Stimulated activated CD4-positive, alpha-beta T cell treated with anti-CD3 and anti-CD28 coated beads, Interleukin-15, amount 100 ng/mL, for 48 hours (primary cell): ENCODE results near the gene TAF15.

Experiments used
- DNase-seq, 2 donors: peaks; one replicate each; pipeline ENCODE4 v3.0.0-alpha.2; 2020; ENCODE audit warnings: low read depth in 2 of 2

The TAF15 gene

DNA sequence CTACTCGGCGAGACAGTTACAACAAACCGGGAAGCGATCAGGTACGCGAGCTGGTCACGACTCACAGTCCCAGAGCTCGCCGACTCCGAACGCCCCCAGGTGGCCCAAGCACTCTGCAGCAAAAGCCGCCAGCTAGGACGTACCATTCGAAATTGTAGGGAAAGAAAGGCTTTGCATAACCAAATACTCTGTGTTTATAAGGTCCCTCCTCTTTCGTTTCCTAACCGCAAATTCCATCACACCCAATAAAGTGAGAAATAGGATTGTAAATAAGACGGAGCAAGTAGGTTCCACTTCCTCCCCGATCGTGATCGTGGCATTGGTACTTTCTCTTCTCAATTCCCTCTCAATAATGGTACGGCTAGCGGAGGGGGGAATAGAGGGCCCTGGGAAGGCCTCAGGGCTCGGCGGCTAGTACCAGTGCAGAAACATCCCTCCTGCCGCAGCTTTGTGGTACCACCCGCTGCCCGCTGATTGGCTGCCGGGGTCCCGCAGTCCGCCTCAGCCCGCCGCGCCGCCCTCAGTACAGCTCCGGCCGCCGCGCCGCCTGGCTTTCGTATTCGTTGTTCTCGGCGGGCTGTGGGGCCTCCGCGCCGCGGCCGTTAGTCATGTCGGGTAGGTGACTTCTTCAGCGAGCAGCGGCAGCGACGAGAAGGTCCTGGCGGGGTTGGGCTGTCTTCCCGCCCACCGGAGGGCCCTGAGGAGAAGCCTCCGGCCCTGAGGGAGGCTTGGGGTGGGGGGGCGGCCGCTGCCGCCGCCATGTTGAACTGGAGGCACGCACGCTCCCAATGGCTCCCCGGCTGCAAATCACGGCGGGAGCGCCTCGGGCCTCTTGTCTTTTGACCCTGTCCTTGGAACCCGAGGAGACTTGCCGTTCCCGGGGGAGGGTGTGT is at the start of gene TAF15:
TSS of gene TAF15 (plus strand) at position 523 of the 893 bp plus-strand sequence. CDS start at position 609, 86 bp downstream.
- DNase-seq: peak; percentile 93 to 94

DNA sequence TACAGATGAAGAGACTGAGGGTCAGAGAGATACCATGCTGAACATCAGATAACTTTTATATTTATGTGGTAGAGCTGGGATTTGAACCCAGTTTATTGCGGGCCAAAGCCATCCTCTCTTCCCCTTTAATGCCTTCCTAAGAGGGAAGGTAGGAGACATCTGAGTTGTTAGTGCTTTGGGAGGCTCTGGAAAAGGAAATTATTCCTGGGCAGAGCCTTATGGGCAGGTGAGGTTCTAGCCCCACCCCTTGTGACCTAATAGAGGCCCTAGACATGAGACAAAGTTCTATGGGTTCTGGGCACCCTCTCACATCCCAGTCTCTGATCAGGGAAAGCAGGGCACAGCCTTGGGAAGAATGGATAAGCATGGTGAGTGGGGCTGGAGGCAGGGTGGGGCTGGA is 48.7 kb upstream of the TAF15 start, which contains the start of gene C17orf50:
TSS of gene C17orf50 (plus strand) at position 301 of the 400 bp plus-strand sequence. CDS start at position 356, 55 bp downstream.
- no peak for DNase-seq

DNA sequence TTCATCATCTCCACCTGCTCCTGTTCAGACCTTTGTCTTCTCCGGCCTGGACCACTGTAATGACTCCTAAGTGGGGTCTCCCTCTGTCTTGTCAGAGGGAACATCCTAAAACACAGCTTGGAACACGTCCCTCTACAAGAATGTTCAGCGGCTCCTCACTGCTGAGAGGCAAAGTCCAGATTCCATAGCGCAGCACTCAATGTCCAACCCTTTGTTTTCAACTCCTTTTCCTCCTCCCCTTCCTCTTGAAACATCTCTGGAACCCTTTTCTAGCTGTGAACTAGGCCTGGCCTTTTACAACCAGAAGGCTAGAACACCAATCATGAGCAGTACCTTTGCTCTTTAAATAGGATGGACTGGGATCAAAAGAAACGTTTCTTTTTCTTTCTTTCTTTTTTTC is 47.7 kb upstream of the TAF15 start:
- no peak for DNase-seq

DNA sequence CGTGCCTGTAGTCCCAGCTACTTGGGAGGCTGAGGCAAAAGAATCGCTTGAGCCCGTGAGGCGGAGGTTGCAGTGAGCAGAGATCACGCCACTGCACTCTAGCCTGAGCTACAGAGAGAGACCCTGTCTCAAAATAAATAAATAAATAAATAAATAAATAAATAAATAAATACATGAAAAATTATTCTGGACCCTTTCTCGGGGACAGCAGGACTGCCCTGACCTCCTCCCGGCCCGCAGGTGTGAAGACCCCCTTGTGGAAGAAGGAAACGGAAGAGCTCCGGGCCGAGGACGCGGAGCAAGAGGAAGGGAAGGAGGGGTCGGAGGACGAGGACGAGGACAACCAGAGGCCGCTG is 45.5 kb upstream of the TAF15 start:
- DNase-seq: no peak

DNA sequence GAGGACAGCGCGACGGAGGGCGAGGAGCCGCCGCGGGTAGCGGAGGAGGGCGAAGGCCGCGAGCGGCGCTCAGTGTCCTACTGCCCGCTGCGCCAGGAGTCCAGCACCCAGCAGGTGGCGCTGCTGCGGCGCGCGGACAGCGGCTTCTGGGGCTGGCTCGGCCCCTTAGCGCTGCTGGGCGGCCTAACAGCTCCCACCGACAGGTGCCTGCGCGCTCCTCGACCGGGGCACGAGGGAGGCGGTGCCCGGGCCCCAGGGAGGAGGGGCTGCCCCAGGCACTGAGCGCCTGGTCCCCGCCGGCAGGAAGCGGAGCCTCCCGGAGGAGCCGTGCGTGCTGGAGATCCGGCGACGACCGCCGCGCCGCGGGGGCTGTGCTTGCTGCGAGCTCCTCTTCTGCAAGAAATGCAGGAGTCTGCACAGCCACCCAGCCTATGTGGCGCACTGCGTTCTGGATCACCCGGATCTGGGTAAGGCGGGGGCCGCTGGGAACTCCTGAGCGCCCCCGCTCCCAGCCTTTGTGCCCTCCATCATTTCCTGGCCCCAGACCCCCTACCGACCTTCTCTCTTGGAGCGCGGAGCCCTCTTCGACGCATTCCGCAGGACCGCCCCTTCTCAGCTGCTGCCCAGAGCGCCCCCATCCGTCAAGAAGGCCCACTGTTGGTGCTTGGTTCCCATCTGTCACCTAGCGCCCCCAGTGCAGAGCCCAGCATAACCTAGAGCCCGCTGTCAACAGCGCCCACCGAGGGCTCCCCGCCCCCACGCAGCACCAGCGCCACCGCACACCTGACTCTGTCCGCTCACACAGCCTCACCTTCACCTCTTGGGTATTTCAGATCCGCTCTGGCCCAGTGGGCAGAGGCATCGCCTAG is 44.9 kb upstream of the TAF15 start:
- DNase-seq: peak; percentile 74 to 86

DNA sequence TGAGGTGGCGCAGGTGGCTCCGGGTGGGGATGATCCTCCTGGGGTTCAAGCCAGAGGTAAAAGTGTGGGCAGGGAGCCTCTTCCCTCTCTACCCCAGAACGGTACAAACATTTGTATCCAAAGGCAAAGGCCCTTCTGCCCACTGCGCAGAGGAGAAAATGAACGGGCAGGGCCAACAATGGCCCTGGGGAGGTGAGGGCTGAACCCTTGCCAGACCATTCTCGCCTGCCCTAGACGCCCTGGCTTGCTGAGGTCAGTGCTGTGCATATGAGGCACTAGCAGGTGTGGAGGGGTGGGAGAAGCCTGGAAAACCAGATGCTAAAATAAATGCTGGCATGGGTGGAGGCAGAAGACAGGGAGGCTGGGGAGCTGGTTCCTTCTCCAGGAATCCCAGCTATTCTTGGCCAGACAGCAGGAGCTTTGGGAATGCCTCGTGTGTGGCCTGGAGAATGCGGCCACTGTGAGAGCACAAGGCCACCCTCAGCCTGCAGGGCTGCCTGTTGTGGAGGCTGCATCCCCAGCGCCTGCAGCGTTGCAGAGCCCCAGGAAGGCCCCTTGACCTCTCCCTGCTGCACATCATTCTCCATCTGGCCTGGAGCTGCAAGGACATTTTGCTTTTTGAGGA is 44.1 kb upstream of the TAF15 start:
- DNase-seq: no peak

DNA sequence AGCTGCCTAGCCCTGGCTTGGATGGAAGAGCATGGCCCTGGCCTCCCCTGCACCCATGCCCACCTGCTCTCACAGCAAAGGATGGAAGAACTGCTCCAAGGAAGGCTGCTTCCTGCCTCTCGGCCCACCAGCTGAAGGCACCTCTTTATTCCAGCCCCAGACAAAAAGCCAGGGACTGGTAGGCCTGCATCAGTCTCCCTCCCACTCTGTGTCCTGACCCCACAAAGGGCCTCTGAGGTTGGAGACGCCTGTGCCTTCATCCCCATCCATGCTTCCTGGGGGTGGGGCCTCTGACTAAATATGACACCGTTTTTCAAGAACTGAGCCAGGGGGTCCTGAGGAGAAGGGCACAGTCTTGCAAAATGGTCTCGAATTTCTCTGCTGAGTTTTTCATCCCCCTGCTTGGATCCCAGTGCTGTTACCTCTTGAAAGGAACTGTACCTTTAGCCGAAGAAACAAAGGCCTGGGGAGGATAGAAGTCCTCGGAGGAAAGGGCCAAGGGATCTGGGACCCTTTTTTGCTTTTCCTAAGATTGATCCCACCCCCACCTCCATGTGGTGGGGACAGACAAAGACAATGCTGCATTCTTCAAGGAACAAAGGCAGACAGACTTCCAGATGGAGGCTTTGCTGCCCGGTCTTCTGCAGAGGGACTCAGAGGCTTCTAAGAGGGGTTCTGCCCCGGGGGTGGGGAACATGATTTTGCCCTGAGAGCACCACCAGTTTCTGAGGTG is 43.4 kb upstream of the TAF15 start:
- no peak for DNase-seq

DNA sequence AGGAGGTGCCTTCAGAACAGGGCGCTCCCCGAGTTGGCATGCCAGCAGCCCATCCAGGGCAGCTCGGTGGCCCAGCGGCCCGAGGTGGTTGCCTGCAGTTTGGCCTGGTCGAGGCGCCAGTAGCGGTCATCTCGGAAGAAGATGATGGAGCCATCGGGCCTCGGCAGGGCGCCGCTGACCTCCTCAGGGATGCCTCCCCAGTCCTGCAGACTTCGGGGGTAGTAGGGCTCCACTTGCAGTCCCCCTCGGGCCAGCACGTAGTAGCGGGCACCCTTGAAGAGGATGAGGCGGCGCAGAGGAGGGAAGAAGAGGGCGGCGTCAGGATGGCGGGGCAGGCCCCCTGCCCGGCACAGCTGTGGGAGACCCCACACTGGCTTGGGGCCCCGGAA is 42.8 kb upstream of the TAF15 start:
- DNase-seq: no peak

- no peak for DNase-seq
Measured at GRCh38 chr17:35766903-35767510, 42.3 kb upstream of the TAF15 start.

GRCh38 chr17:35768797-35769196 is 40.5 kb upstream of the TAF15 start:
- DNase-seq: no peak

GRCh38 chr17:35769895-35770486 is 39.3 kb upstream of the TAF15 start:
- DNase-seq: no peak

GRCh38 chr17:35773129-35773528 is 36.2 kb upstream of the TAF15 start:
- DNase-seq: no peak

GRCh38 chr17:35773679-35774425 is 35.4 kb upstream of the TAF15 start:
- no peak for DNase-seq

GRCh38 chr17:35774499-35774898 is 34.8 kb upstream of the TAF15 start:
- no peak for DNase-seq

DNA sequence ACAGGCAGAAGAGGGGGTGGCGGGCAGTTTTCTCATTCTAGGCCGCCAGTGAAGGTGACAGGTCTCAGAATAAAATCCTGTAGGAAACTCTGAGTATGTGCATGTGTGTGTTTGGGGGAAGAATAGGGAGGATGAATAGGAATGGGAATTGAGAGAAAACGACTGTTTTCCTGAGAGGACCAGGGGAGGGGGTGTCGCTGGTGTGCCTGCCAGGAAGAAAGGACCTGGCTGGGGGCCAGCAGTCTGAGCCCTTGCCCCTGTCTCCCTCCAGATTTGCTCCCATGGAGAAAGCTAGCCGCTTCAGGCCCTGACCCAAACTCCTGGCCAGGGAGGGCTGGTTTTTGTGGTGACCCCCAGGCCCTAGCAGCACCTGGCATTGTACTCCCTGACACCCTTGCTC is 34.2 kb upstream of the TAF15 start:
- no peak for DNase-seq

DNA sequence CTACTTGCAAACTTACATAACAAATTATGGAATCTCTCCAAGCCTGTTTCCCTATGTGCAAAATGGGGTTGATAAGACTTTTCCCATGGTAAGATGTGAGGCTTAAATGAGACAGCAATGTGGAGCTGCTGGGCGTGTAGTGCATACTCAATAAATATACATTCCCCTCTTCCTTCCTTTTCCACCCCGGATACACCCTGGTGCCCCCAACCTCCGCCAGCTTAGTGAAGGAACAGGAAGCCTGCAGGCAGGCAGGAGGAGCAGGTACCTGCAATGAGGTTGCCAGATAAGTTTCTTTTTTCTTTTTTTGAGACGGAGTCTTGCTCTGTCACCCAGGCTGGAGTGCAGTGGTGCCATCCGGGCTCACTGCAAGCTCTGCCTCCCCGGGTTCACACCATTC is 33.7 kb upstream of the TAF15 start:
- DNase-seq: no peak

DNA sequence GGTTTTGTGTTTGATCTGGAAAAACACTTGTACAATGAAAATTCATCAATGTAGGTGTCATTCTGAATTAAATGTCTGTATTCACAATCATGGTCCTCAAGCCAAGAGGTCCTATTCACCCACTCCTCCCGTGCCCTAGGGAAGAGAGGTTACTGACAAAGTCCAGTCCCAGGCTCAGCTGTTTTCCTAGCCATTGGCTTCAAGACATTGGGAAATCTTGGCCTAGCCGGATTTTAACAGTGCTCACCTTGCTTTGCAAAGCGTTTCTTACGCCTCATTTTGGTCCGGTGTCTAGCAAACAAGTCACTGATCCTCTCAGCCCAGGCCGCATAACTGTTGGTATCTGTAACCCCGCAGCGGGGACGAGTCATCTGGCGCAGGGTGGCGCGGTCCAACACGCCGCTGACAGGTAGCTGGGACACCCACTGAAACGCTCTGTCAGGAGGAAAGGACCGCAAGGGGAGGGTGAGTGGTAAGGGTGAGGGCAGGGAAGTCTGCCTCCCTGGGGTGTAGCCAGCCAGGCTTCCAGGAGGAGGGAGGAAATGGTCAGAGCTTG is 30.6 kb upstream of the TAF15 start:
- no peak for DNase-seq

- no peak for DNase-seq
Measured at GRCh38 chr17:35780950-35781349, 28.3 kb upstream of the TAF15 start.

- no peak for DNase-seq
Measured at GRCh38 chr17:35784895-35785294, 24.4 kb upstream of the TAF15 start.
